Measurements from ENCODE around the gene HDGFL3.
"Not testable (repeated sequence)": the region's sequence is repeated elsewhere in the genome, so short reads cannot be mapped to it uniquely, and the experiment has no call there.

HDGFL3 gene

GRCh38 chr15:83225449-83225848 lies 17.8 kb upstream of the HDGFL3 start:
- TF ChIP-seq CTCF (IDR thresholded peaks at IDR 0.05; ENCODE audit: borderline replicate concordance, insufficient read depth, low read depth, low read length): no peak
- no peak overlapping the region for H3K4me3 ChIP-seq (ENCODE audit: low read depth, low read length)

GRCh38 chr15:83221781-83222180 lies 14.2 kb upstream of the HDGFL3 start:
- not testable (repeated sequence) for H3K4me3 ChIP-seq (ENCODE audit: low read depth, low read length)

- no peak overlapping the region for H3K4me3 ChIP-seq (ENCODE audit: low read depth, low read length)
- TF ChIP-seq CTCF (IDR thresholded peaks at IDR 0.05; ENCODE audit: borderline replicate concordance, insufficient read depth, low read depth, low read length): no peak
Observed at GRCh38 chr15:83219026-83219425, 11.4 kb upstream of the HDGFL3 start.

- no peak for TF ChIP-seq CTCF (IDR thresholded peaks at IDR 0.05; ENCODE audit: borderline replicate concordance, insufficient read depth, low read depth, low read length)
- no peak overlapping the region for H3K4me3 ChIP-seq (ENCODE audit: low read depth, low read length)
Observed at GRCh38 chr15:83215306-83215705, 7.7 kb upstream of the HDGFL3 start.

- TF ChIP-seq CTCF (IDR thresholded peaks at IDR 0.05; ENCODE audit: borderline replicate concordance, insufficient read depth, low read depth, low read length): no peak
- H3K4me3 ChIP-seq (ENCODE audit: low read depth, low read length): no peak overlapping the region
Observed at GRCh38 chr15:83210619-83211018, 3.0 kb upstream of the HDGFL3 start.

GRCh38 chr15:83209333-83209732 lies 1.7 kb upstream of the HDGFL3 start:
- H3K4me3 ChIP-seq (ENCODE audit: low read depth, low read length): no peak overlapping the region
- TF ChIP-seq CTCF (IDR thresholded peaks at IDR 0.05; ENCODE audit: borderline replicate concordance, insufficient read depth, low read depth, low read length): no peak

- H3K4me3 ChIP-seq (ENCODE audit: low read depth, low read length): peak overlapping the region; percentile 93
- no peak for TF ChIP-seq CTCF (IDR thresholded peaks at IDR 0.05; ENCODE audit: borderline replicate concordance, insufficient read depth, low read depth, low read length)
Observed at GRCh38 chr15:83208367-83208661, 691 bp upstream of the HDGFL3 start.

- H3K4me3 ChIP-seq (ENCODE audit: low read depth, low read length): peak overlapping the region; percentile 93
- TF ChIP-seq CTCF (IDR thresholded peaks at IDR 0.05; ENCODE audit: borderline replicate concordance, insufficient read depth, low read depth, low read length): 0 out of 2 replicates have a peak, but pooled peaks have one; percentile 3
Observed at GRCh38 chr15:83207009-83207659, 489 bp downstream of the HDGFL3 start.

All from GM12875 (cell line).